Vagina (tissue), 2 donors: ENCODE measurements around the gene ARHGAP42. TPM values are rescaled to one million over a fixed set of nuclear protein-coding genes. Genes with fewer than 3 reads are reported as not detected.
"Not testable (repeated sequence)": the region's sequence is repeated elsewhere in the genome, so short reads cannot be mapped to it uniquely, and the experiment has no call there.

ENCODE experiments used
- DNase-seq, 2 donors: peaks; one replicate each; pipeline ENCODE4 v3.0.0-alpha.2; 2017; ENCODE audit errors: extremely low spot score in 2 of 2
- H3K27ac ChIP-seq: fragments of 200-600 bp; sonication (generic); one replicate; pipeline ENCODE4 v1.5.1; 2019
- H3K27me3 ChIP-seq: fragments of 200-600 bp; sonication (generic); one replicate; pipeline ENCODE4 v1.5.1; 2019
- H3K36me3 ChIP-seq, 2 donors: fragments of 200-600 bp; sonication (generic); one replicate each; pipeline ENCODE4 v1.5.1; 2017 to 2019
- H3K4me1 ChIP-seq: fragments of 200-600 bp; sonication (generic); one replicate; pipeline ENCODE4 v1.5.1; 2019
- H3K4me3 ChIP-seq, 2 donors: fragments of 200-600 bp; sonication (generic); 1 replicate in 1 of 2; 2 replicates in 1 of 2; pipeline ENCODE4 v1.5.1; 2016 to 2019
- H3K9me3 ChIP-seq: fragments of 200-600 bp; sonication (generic); one replicate; pipeline ENCODE4 v1.5.1; 2019
- POLR2A ChIP-seq, 2 donors: fragments of 450-650 bp; IDR thresholded peaks; one replicate each; pipeline ENCODE4 v1.6.1; 2017; ENCODE audit warnings: antibody characterized with exemption in 2 of 2, mild to moderate bottlenecking in 2 of 2, moderate library complexity in 2 of 2
- POLR2AphosphoS5 ChIP-seq, 2 donors: sonication (generic); formaldehyde crosslinking; IDR thresholded peaks; one replicate each; pipeline ENCODE4 v1.9.0; 2017; ENCODE audit warnings: antibody characterized with exemption in 2 of 2, mild to moderate bottlenecking in 2 of 2, low read depth in 1 of 2; ENCODE audit not compliant: insufficient read depth in 1 of 2
- intact Hi-C: fragments of 100-400 bp; cut with DNase I; formaldehyde crosslinking; loops from one replicate; pipeline ENCODE4 v1.15.1; 2023
- total RNA-seq: library from RNA; depleted of rRNA; stranded (reverse); fragments of >200 nt; gene quantifications from one replicate; pipeline ENCODE4 v1.2.3, GENCODE V29; 2016
- TF ChIP-seq, protein P1 (sequence below), 3 experiments: fragments of 450-650 bp in 2 of 3; fragments of 200-600 bp in 1 of 3; sonication (generic) in 1 of 3; IDR thresholded peaks; one replicate each; pipeline ENCODE4 v1.5.1; 2017 to 2019; ENCODE audit warnings: antibody characterized with exemption in 3 of 3, mild to moderate bottlenecking in 2 of 3, moderate library complexity in 2 of 3

Gene ARHGAP42
- total RNA-seq, 1 donor from 2014 or later = 5.9 TPM

DNA sequence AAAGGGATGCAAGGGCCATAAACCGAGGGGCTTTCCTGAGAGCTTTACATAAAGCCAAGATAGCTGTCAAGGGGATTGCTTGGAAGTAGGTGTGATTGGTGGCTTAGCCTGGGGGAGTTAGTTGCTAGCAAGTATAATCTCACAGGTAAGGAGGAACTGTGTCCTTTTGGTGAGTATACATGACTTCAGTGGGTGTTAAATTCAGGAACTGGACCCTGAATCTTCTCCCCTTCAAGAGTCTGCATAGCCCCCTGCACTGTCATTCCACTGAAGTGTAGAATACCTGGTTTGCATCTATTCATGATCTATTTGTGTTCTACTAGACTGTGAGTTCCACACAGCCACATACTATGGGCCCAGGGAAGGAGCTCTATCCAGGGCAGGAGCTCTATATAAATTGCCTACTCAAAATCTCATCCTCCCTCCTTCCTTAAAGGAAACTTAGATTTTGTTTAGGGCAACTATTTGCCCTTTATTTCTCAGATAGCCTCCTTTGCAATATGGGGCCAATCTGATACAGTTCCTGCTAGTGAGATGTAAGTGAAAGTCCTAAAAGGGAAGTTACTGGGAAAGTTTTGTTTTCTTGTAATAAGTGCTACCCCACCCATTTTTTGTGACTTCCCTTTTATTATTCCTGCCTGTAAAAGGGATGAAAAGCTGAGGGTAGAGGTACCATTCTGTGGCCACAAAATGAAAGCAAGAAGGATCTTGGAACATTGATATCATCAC, 322.0 kb downstream of the ARHGAP42 start:
- Histone ChIP-seq H3K4me1 (no peaks in the 10 kb centered on the region), H3K9me3 (no peaks in the 10 kb centered on the region), H3K27me3 (no peaks in the 10 kb centered on the region), H3K27ac (no peak overlapping the region), H3K36me3 (no peaks in the 10 kb centered on the region), H3K4me3 (no peak overlapping the region)
- TF ChIP-seq POLR2AphosphoS5 (IDR thresholded peaks at IDR 0.05; ENCODE audit: insufficient read depth in 1 of 2, low read depth in 1 of 2) = no peak
- no peak for TF ChIP-seq POLR2A (IDR thresholded peaks at IDR 0.05)
- TF ChIP-seq, protein P1, sequence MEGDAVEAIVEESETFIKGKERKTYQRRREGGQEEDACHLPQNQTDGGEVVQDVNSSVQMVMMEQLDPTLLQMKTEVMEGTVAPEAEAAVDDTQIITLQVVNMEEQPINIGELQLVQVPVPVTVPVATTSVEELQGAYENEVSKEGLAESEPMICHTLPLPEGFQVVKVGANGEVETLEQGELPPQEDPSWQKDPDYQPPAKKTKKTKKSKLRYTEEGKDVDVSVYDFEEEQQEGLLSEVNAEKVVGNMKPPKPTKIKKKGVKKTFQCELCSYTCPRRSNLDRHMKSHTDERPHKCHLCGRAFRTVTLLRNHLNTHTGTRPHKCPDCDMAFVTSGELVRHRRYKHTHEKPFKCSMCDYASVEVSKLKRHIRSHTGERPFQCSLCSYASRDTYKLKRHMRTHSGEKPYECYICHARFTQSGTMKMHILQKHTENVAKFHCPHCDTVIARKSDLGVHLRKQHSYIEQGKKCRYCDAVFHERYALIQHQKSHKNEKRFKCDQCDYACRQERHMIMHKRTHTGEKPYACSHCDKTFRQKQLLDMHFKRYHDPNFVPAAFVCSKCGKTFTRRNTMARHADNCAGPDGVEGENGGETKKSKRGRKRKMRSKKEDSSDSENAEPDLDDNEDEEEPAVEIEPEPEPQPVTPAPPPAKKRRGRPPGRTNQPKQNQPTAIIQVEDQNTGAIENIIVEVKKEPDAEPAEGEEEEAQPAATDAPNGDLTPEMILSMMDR (IDR thresholded peaks at IDR 0.05) = no peak
- no peak for DNase-seq
- intact Hi-C loops = no loop called here

DNA sequence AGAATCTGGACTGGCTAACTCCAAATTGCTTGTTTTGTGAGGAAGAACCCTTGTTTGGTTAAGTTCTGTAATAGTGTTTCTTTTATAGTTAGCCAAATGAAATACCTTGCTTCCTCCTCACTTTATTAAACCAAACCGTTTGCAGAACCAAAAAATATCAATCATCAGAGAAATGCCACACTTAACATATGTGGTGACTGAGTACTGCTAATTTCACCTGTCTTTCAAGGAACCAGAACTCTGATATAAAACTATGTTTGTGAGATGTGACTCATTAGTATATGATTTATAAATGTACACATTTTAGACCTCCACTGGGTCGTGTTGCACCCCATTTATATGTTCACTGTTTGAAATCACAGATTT, 322.6 kb downstream of the ARHGAP42 start:
- Histone ChIP-seq H3K4me3 (no peak overlapping the region), H3K36me3 (no peaks in the 10 kb centered on the region)

DNA sequence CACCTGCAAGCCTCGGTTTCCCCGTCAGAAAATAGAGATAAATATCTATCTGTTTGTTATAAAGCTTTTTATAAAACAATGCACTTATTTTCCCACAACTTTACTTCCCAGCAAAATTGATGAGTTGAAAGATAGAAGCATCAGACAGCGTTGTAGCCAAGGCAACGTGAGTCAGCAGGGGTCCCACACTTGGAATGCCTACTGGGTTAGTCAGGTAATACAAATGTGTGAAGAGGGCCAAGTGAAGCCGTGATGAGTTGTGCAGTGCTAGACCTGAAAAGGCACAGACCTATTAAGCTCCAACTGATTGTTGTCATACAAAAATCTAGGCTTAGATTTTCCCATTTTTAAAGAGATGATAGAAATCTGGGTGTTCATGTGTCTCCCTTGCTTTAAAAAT, 323.8 kb downstream of the ARHGAP42 start:
- DNase-seq = no peak
- Histone ChIP-seq H3K4me1 (no peaks in the 10 kb centered on the region), H3K4me3 (no peak overlapping the region), H3K9me3 (no peaks in the 10 kb centered on the region), H3K36me3 (no peaks in the 10 kb centered on the region), H3K27ac (no peak overlapping the region), H3K27me3 (no peaks in the 10 kb centered on the region)
- TF ChIP-seq POLR2A (IDR thresholded peaks at IDR 0.05) (no peak), POLR2AphosphoS5 (IDR thresholded peaks at IDR 0.05; ENCODE audit: insufficient read depth in 1 of 2, low read depth in 1 of 2) (no peak)
- TF ChIP-seq, protein P1 (IDR thresholded peaks at IDR 0.05) = no peak
- intact Hi-C loops = no loop called here

More for the DNA sequence above, 322.6 kb downstream of the ARHGAP42 start:
- no peak overlapping the region for H3K27ac ChIP-seq
- TF ChIP-seq, protein P1 (IDR thresholded peaks at IDR 0.05) = no peak
- no peak for TF ChIP-seq POLR2AphosphoS5 (IDR thresholded peaks at IDR 0.05; ENCODE audit: insufficient read depth in 1 of 2, low read depth in 1 of 2)
- no peak for TF ChIP-seq POLR2A (IDR thresholded peaks at IDR 0.05)
- H3K27me3 ChIP-seq = no peaks in the 10 kb centered on the region
- no peak for DNase-seq
- no peaks in the 10 kb centered on the region for H3K9me3 ChIP-seq
- no peaks in the 10 kb centered on the region for H3K4me1 ChIP-seq
- intact Hi-C loops = no loop called here

DNA sequence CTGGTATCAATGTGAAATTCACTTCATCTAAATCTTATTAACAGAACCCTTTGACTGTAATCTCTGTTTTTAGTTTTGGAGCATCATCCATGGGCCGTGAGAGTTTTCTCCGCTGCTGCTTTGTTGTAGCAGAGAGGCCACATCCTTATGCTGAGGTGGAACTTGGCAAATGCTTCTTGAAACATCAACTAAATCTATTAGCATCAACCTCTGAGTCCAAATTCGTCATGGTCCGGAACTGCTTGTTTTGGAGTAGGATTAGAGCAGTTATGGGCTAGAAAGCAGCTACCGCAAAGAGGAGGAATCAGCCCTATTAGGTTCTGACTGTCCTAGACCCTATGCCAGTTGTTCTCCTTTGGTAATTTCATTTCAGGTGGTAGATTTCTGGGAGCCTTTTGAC, 324.8 kb downstream of the ARHGAP42 start:
- Histone ChIP-seq H3K4me1 (no peaks in the 10 kb centered on the region), H3K4me3 (no peak overlapping the region), H3K9me3 (no peaks in the 10 kb centered on the region), H3K27me3 (no peaks in the 10 kb centered on the region), H3K36me3 (no peaks in the 10 kb centered on the region), H3K27ac (no peak overlapping the region)
- no peak for DNase-seq
- intact Hi-C loops = no loop called here
- TF ChIP-seq, protein P1 (IDR thresholded peaks at IDR 0.05) = no peak
- TF ChIP-seq POLR2AphosphoS5 (IDR thresholded peaks at IDR 0.05; ENCODE audit: insufficient read depth in 1 of 2, low read depth in 1 of 2) (no peak), POLR2A (IDR thresholded peaks at IDR 0.05) (no peak)

- H3K27ac ChIP-seq, intact Hi-C loops, H3K4me3 ChIP-seq, H3K36me3 ChIP-seq, H3K9me3 ChIP-seq, H3K27me3 ChIP-seq, H3K4me1 ChIP-seq, DNase-seq: not testable (repeated sequence)
Measured at GRCh38 chr11:101013702-101014101, 326.6 kb downstream of the ARHGAP42 start.
